GM21528 (cell line): Measurements from ENCODE around the gene PASD1.

Source experiments
- ATAC-seq: cut with Tn5 transposase; IDR thresholded peaks from one replicate; pipeline ENCODE4 v1.9.1; 2021; ENCODE audit warnings: mild to moderate bottlenecking, moderate library complexity; ENCODE audit not compliant: unreplicated experiment, low FRiP score

The PASD1 gene

GRCh38 chrX:151699746-151700145, 136.3 kb downstream of the PASD1 start:
- ATAC-seq, result no peak

DNA sequence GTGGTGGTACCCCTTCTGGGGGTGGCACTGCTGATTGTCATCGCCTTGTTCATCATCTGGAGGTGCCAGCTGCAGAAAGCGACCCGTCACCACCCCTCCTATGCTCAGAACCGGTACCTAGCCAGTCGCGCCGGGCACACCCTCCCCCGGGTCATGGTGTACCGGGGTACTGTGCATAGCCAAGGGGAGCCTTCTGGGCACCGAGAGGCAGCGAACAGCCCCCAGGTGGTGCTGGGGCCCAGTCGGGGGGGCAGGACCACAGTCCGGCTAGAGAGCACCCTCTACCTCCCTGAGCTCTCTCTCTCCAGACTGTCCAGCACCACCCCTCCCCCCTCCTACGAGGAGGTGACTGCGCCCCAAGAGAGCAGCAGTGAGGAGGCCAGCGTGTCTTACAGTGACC, 137.1 kb downstream of the PASD1 start:
- no peak for ATAC-seq

DNA sequence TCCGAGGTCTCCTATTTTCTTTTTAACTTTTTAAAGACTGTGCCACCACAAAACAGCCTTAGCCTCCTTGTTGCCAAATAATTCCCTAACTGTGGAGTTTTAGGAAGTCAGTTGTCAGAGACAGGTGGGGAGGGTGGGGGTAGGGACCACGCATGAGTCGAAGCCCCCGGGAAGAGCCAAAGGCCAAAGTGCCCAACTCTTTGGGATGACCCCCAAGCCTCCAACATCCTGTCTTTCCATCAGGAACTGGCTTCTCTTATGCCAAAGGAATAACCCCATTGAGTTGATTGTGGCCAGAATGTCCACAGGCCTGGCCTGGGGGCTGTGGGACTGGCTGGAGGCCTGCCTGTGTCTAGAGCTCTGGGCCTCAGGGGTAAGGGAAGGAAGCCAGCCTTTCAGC, 137.6 kb downstream of the PASD1 start:
- no peak for ATAC-seq

- no peak for ATAC-seq
These were observed 138.1 kb downstream of the PASD1 start for GRCh38 chrX:151701531-151701930.

GRCh38 chrX:151702026-151702714, 138.7 kb downstream of the PASD1 start:
- ATAC-seq, result no peak

DNA sequence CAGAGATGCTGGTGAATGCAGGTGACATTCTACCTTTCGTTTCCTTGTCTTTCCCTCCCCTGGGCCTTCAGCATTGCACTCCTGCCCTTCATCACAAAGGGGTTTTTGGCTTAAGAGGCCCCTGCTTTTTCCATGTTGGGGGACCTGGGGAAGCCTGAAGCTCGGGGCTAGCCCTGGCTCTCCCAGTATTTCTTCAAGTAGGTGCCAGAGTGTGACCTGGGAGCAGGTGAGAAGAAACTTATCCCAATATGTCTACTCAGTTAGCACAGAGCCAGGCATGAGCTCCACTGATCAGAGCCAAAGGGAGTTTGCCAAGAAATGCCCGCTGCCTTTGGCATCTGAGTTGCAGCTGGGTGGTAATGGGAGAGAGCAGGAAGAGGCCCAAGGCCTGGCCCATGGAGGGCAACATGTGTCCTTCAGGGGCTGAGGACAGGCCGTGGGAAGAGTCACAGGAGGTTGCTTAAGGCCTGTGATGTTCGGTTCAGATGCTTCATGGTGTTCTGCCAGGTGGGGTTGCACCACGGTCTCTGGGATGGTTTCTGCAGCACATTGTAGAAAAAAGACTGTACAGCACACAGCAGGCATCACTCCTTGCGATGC, 139.4 kb downstream of the PASD1 start:
- no peak for ATAC-seq

DNA sequence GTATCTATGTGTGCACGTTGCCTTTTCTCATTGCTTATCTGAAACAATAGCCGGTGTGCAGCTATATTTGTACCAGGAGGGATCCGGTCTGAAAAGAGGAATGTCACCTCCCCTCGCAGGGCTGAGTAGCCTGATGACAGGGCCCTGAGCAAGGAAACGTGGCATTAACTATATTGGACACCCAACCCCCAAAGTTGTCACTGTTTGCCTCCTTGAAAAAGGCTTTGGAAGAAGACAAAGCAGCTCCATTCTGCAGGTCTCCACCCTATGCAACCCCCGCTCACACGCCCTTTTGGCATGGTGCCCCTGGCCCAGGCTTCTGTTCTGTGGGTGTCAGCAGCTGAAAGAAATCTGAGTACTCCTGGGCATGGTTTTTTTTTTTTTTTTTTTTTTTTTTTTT, 140.0 kb downstream of the PASD1 start:
- no peak for ATAC-seq

GRCh38 chrX:151704041-151704663, 140.7 kb downstream of the PASD1 start:
- no peak for ATAC-seq

GRCh38 chrX:151708821-151709220, 145.3 kb downstream of the PASD1 start:
- no peak for ATAC-seq

DNA sequence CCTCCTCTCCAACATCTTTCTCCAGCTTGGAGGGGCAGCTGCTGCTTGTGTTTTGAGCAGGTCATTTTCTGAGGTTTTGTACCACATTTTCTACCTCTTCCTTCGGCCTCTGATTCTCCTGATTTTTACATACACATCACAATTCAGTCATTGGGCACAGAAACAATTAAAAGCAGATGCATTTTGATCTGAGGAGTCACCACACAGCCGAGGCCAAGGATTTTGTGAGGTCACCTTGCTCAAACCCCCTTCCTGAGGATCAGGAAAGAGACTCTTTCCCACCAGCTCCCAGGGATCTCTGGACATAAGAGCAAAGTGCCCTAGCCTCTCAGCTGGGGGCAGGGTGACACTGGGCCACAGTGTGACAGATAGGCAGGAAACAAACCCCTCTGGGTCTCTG, 147.0 kb downstream of the PASD1 start:
- ATAC-seq, result no peak

GRCh38 chrX:151711154-151711553, 147.7 kb downstream of the PASD1 start:
- ATAC-seq, result no peak

GRCh38 chrX:151711787-151712186, 148.3 kb downstream of the PASD1 start:
- no peak for ATAC-seq

- ATAC-seq, result no peak
These were observed 148.8 kb downstream of the PASD1 start for GRCh38 chrX:151712253-151712652.

DNA sequence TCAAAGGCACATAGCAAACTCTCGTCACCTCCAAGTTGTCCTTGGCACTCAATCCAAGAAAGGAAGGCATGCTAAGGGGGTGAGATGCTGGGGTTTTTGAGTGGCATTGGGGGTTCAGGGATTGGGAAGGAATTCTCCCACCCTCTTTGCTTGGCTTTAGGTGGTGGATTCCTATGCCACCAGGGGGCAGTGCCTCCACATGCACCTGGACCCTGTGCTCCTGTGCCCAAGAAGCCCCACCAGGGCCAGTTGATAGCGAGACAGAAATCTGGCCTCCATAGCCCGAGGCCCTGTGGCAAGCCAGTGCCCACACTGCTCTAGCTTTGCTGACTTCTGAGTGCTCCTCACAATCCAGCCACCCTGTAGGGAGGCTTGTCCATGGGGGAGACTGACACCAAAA, 150.4 kb downstream of the PASD1 start:
- ATAC-seq, result no peak

DNA sequence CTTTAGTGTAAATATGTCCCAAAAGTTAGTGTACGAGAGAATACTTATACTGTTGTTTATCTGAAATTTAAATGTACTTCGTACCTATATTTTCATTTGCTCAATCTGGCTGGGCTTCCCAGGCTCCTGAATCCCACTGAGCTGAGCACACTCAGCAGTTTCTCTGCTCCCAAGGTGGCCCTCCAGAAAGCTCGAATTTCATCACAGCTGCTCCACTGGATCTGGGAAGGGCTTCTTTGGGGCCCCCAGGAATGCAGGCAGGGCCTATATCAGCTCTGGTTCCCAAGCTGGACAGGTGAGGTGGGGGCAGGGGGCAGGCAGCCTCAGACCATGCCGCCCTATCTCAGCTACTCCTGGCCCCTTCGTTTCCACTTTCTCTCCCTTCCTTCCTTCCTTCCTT, 150.9 kb downstream of the PASD1 start:
- no peak for ATAC-seq

GRCh38 chrX:151715752-151716151, 152.3 kb downstream of the PASD1 start, which contains the start of gene FATE1:
TSS of gene FATE1 (plus strand) at chrX:151716035. CDS start at chrX:151716120, 85 bp downstream.
- no peak for ATAC-seq

DNA sequence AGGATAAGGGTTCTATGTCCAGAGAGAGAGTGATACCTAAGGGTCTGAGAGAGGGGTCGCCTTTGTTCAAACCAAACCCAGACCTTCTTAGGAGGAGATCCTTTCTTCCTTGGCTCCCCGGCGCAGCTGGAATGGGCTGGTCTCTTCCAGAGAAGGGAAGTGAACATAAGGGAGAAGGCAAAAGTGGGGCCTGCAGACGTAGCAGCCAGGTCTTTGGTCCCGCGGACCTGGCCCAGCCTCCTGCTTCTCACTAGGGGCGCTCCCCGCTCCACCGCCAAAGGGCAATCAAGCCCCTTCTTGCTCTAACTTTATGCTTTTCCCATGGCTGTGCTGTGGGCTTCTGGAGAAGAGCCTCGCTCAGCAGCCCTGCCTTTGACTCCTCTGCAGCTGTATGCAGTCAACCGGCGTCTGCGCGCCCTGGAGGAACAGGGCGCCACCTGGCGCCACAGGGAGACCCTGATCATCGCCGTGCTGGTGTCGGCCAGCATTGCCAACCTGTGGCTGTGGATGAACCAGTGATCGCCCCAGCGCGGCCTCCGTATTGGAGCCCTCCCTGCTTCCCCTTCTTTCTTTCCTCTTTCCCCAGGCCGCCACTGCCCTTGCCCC, 158.9 kb downstream of the PASD1 start:
- ATAC-seq, result no peak

DNA sequence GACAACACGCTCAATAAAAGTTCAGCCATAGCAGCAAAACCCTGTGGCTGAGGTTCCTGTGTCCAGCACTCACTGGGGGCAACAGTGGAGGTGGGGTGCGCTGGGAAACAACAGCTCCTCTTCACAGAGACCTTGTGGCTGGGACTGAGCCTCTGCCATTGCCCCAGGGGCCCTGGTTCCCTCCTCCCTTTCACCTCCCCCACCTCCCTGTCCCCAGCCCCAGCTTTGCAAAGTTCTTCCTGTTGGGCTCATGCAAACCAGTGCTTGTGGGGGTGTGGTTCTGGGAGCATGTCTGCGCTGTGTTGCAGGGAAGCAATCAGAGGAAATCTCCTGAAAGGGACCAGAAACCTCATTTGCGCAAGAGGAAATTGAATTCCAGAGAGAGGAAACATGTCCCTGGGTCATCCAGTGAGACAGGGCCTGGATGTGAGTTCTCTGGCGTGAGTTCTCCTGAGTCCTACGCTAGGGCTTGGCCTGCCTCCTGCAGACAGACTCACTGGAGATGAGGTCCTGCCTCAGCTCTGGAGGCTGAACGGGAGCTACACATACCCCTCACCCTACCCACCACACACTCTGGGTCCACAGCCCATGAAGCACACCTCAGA, 159.8 kb downstream of the PASD1 start:
- no peak for ATAC-seq

DNA sequence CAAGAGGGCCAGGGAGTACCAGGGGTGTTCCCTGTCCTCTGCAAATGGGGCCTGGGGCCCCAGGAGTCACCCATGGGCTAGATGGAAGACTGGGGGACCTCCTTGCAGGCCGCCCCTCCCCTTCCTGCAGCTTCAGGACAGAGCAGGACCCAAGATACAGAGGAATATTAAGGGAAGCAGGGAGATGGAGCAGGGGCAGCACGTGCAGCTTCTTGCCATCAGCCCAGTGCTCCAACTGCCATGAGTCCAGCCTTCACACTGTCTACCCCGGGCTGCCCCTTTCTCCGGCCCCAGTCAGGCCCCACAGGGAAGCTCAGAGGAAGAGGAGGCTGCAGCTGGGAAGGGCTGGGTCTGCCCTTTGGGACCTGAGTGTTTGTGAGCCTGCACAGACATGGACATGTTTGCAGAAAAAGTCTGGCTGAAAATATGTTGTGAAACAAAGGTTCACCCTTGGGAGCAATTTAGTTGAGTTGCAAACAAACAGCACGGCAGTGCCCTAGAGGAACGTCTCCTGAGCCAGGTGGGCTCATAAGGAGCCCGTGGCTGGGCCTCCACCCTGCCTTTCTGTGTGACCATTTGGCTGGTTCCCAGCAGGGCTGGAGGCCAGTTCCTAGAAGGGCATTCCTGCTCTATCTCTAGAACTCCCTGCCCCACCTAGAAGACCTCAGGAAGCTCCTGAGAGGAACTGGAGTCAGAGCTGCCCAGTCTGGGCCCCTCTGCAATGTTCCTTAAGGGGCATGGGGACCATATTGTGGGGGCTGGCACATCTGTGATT, 161.3 kb downstream of the PASD1 start:
- ATAC-seq, result no peak

- no peak for ATAC-seq
These were observed 161.8 kb downstream of the PASD1 start for GRCh38 chrX:151725338-151725614.
